Peyer's patch (tissue), 4 donors: ENCODE measurements around the gene SNX8.

Experiments used
- CTCF ChIP-seq, 6 experiments: fragments of 450-650 bp in 4 of 6; fragments of 200-600 bp in 2 of 6; sonication (generic) in 1 of 6; IDR thresholded peaks; one replicate each; pipeline ENCODE4 v1.5.1; 2017 to 2019; ENCODE audit warnings: antibody characterized with exemption in 6 of 6, mild to moderate bottlenecking in 3 of 6, moderate library complexity in 1 of 6
- POLR2A ChIP-seq, 2 donors: fragments of 450-650 bp; IDR thresholded peaks; one replicate each; pipeline ENCODE4 v1.5.1; 2017; ENCODE audit warnings: antibody characterized with exemption in 2 of 2, mild to moderate bottlenecking in 2 of 2, moderate library complexity in 2 of 2

- TF ChIP-seq POLR2A (IDR thresholded peaks at IDR 0.05) (no peak), CTCF (IDR thresholded peaks at IDR 0.05) (no peak)
Measured at GRCh38 chr7:2272031-2272430, 42.2 kb downstream of the SNX8 start.
